ENCODE results near the gene LRIG3.
"Not testable (repeated sequence)": the region's sequence is repeated elsewhere in the genome, so short reads cannot be mapped to it uniquely, and the experiment has no call there.

Gene LRIG3

GRCh38 chr12:58920102-58920960 lies at the start of gene LRIG3:
TSS of gene LRIG3 (minus strand) at chr12:58920504. CDS start at chr12:58920235, 269 bp downstream.
- DNase-seq (ENCODE audit: low read depth): no peak

- no peak for DNase-seq (ENCODE audit: low read depth)
Observed at GRCh38 chr12:58969237-58969636, 48.9 kb upstream of the LRIG3 start.

- no peak for DNase-seq (ENCODE audit: low read depth)
Observed at GRCh38 chr12:58967561-58967960, 47.3 kb upstream of the LRIG3 start.

GRCh38 chr12:58966939-58967338 lies 46.6 kb upstream of the LRIG3 start:
- DNase-seq (ENCODE audit: low read depth): no peak

- DNase-seq (ENCODE audit: low read depth): no peak
Observed at GRCh38 chr12:58965568-58965967, 45.3 kb upstream of the LRIG3 start.

- DNase-seq (ENCODE audit: low read depth): no peak
Observed at GRCh38 chr12:58963844-58964243, 43.5 kb upstream of the LRIG3 start.

GRCh38 chr12:58961906-58962305 lies 41.6 kb upstream of the LRIG3 start:
- no peak for DNase-seq (ENCODE audit: low read depth)

GRCh38 chr12:58961166-58961565 lies 40.9 kb upstream of the LRIG3 start:
- no peak for DNase-seq (ENCODE audit: low read depth)

GRCh38 chr12:58959639-58960300 lies 39.5 kb upstream of the LRIG3 start:
- DNase-seq (ENCODE audit: low read depth): no peak

GRCh38 chr12:58957298-58957697 lies 37.0 kb upstream of the LRIG3 start:
- DNase-seq (ENCODE audit: low read depth): no peak

GRCh38 chr12:58955849-58956248 lies 35.5 kb upstream of the LRIG3 start:
- no peak for DNase-seq (ENCODE audit: low read depth)

GRCh38 chr12:58954002-58954401 lies 33.7 kb upstream of the LRIG3 start:
- DNase-seq (ENCODE audit: low read depth): no peak

- no peak for DNase-seq (ENCODE audit: low read depth)
Observed at GRCh38 chr12:58950739-58951100, 30.4 kb upstream of the LRIG3 start.

- DNase-seq (ENCODE audit: low read depth): not testable (repeated sequence)
Observed at GRCh38 chr12:58949954-58950738, 29.8 kb upstream of the LRIG3 start.

GRCh38 chr12:58943079-58943478 lies 22.8 kb upstream of the LRIG3 start:
- no peak for DNase-seq (ENCODE audit: low read depth)

- DNase-seq (ENCODE audit: low read depth): no peak
Observed at GRCh38 chr12:58942345-58942744, 22.0 kb upstream of the LRIG3 start.

GRCh38 chr12:58939399-58940100 lies 19.2 kb upstream of the LRIG3 start:
- DNase-seq (ENCODE audit: low read depth): no peak

GRCh38 chr12:58938440-58938839 lies 18.1 kb upstream of the LRIG3 start:
- no peak for DNase-seq (ENCODE audit: low read depth)

- DNase-seq (ENCODE audit: low read depth): no peak
Observed at GRCh38 chr12:58934528-58934927, 14.2 kb upstream of the LRIG3 start.

GRCh38 chr12:58932806-58933681 lies 12.7 kb upstream of the LRIG3 start:
- DNase-seq (ENCODE audit: low read depth): no peak

GRCh38 chr12:58931518-58931917 lies 11.2 kb upstream of the LRIG3 start:
- DNase-seq (ENCODE audit: low read depth): no peak
